ENCODE results near the gene S100A1. TPM values are rescaled to one million over a fixed set of nuclear protein-coding genes. Genes with fewer than 3 reads are reported as not detected.

S100A1 gene
- total and polyA plus RNA-seq, 10 of the 15 experiments (the other 5 are each of a cell fraction or from before 2014, with no cell fraction given) = 0.13 to 0.29 TPM; not detected in 8

DNA sequence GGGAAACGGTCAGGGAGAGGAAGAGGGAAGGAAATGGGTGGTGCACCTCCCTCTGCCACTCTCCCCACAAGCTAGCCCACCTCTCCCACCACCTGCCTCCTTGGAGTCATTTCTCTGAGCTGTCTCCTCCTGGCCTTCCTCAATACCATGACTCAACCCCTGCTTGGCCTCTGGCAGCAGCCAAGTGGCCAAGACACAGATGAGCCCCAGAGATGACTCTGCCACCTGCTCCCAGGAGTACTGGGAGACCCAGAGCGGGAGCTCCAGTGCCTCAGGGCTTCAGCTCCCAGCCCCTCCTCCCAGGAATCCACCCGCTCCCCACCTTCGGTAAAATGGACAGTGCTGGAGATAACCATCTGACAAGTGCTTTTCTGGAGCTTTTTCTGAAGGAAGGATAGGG is 17.9 kb upstream of the S100A1 start:
- H3K4me1 ChIP-seq (ENCODE audit: control insufficient read depth, insufficient read depth, low read length) = no peaks in the 10 kb centered on the region
- H3K4me3 ChIP-seq = no peak overlapping the region
- intact Hi-C loops (cut with micrococcal nuclease; ENCODE audit: unreplicated experiment) (no loop called here), in situ Hi-C loops (cut with MboI) (no loop called here)
- no peaks in the 10 kb centered on the region for H3K27me3 ChIP-seq (replicated peaks in 1 of 2; ENCODE audit: control insufficient read depth in 2 of 2, insufficient read depth in 2 of 2, low read length in 1 of 2)
- ChIA-PET CTCF (interaction anchor here (0.5 to 0.7 kb wide), 2 partner anchors 36 to 949 kb away, joined by 3 read pairs; no protein-coding TSS in a partner anchor), RAD21 (ENCODE audit: unreplicated experiment) (no interaction called here), SMC1A (ENCODE audit: uncharacterized antibody, unreplicated experiment) (no interaction called here), POLR2A (no interaction called here)
- 23% methylated on average over 4 of the region's 4 CpGs for WGBS (ENCODE audit: insufficient coverage, insufficient replicate concordance, low lambda C conversion rate, missing lambda C conversion rate)
- H3K9me3 ChIP-seq (replicated peaks; ENCODE audit: control insufficient read depth, insufficient read depth, low read length) = no peaks in the 10 kb centered on the region
- DNase-seq (ENCODE audit: low read depth, low spot score) (no peak), ATAC-seq (no peak), FAIRE-seq (no peak)
- no peak overlapping the region for H3K9ac ChIP-seq (ENCODE audit: control insufficient read depth, insufficient read depth, low read length)
- H4K20me1 ChIP-seq (ENCODE audit: control insufficient read depth, insufficient read depth) = no peaks in the 10 kb centered on the region
- no peak overlapping the region for H3K4me2 ChIP-seq (ENCODE audit: control insufficient read depth, insufficient read depth)
- H3K36me3 ChIP-seq (ENCODE audit: control insufficient read depth in 2 of 2, insufficient read depth in 2 of 2, low read length in 1 of 2) = no peaks in the 10 kb centered on the region
- no TSS peak for BruUV-seq (replicated peaks)
- no peak for TF ChIP-seq MXI1 (IDR thresholded peaks at IDR 0.05; ENCODE audit: low read depth, low read length)
- no peak for TF ChIP-seq PAX8 (IDR thresholded peaks at IDR 0.05)
- no peaks in the 10 kb centered on the region for H3K79me2 ChIP-seq (ENCODE audit: control insufficient read depth, insufficient read depth, low read length)
- H2AFZ ChIP-seq (ENCODE audit: control insufficient read depth, low read depth, low read length) = no peak overlapping the region
- no peak overlapping the region for H3K27ac ChIP-seq (ENCODE audit: control insufficient read depth, insufficient read depth)

DNA sequence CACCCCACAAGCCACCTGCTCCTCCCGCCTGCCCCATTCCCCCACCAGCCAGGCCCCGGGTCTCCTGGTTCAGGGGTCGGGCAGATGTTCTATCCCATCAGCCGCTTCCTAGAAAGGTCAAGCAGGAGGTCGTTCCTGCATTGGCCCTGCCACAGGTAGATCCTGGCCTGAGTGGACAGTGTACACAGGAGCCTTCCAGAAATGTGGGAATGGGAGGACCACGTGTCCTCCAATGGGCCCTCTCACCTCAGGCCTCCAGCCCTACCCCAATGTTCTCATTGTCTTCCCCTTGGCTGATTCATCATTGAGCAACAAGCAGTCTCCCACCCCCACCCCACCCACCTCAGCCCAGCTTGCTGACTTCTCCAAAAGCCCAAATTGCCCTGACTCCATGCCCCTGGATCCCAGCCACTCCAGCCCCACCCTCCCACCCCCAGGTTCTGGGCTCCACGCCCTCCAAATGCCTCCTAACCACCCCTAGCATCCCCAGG is 17.4 kb upstream of the S100A1 start:
- Histone ChIP-seq H2AFZ (ENCODE audit: control insufficient read depth, low read depth, low read length) (no peak overlapping the region), H3K27ac (ENCODE audit: control insufficient read depth, insufficient read depth) (no peak overlapping the region), H3K9ac (ENCODE audit: control insufficient read depth, insufficient read depth, low read length) (no peak overlapping the region), H3K4me3 (no peak overlapping the region), H3K4me2 (ENCODE audit: control insufficient read depth, insufficient read depth) (no peak overlapping the region), H3K27me3 (replicated peaks in 1 of 2; ENCODE audit: control insufficient read depth in 2 of 2, insufficient read depth in 2 of 2, low read length in 1 of 2) (no peaks in the 10 kb centered on the region), H3K36me3 (ENCODE audit: control insufficient read depth in 2 of 2, insufficient read depth in 2 of 2, low read length in 1 of 2) (no peaks in the 10 kb centered on the region), H3K9me3 (replicated peaks; ENCODE audit: control insufficient read depth, insufficient read depth, low read length) (no peaks in the 10 kb centered on the region), H4K20me1 (ENCODE audit: control insufficient read depth, insufficient read depth) (no peaks in the 10 kb centered on the region), H3K79me2 (ENCODE audit: control insufficient read depth, insufficient read depth, low read length) (no peaks in the 10 kb centered on the region), H3K4me1 (ENCODE audit: control insufficient read depth, insufficient read depth, low read length) (peaks cover 2% of the 10 kb centered on the region)
- in situ Hi-C loops (cut with MboI) (no loop called here), intact Hi-C loops (cut with micrococcal nuclease; ENCODE audit: unreplicated experiment) (no loop called here)
- WGBS (ENCODE audit: insufficient coverage, insufficient replicate concordance, low lambda C conversion rate, missing lambda C conversion rate) = 46% methylated on average over 6 of the region's 7 CpGs
- ChIA-PET RAD21 (ENCODE audit: unreplicated experiment) (no interaction called here), CTCF (interaction anchor here (0.5 to 0.7 kb wide), 2 partner anchors 35 to 949 kb away, joined by 3 read pairs; no protein-coding TSS in a partner anchor), POLR2A (no interaction called here), SMC1A (ENCODE audit: uncharacterized antibody, unreplicated experiment) (no interaction called here)
- no peak for ATAC-seq
- no TSS peak for BruUV-seq (replicated peaks)
- FAIRE-seq = no peak
- no peak for DNase-seq (ENCODE audit: low read depth, low spot score)
- TF ChIP-seq MTA2 (IDR thresholded peaks at IDR 0.05; ENCODE audit: low read depth) (no peak), NBN (IDR thresholded peaks at IDR 0.05) (no peak), HCFC1 (IDR thresholded peaks at IDR 0.05; ENCODE audit: low read length) (no peak), PAX5 (IDR thresholded peaks at IDR 0.05; ENCODE audit: borderline replicate concordance, low read depth, low read length) (no peak), PML (IDR thresholded peaks at IDR 0.05; ENCODE audit: low read length) (no peak)
- TF ChIP-seq, protein P1, sequence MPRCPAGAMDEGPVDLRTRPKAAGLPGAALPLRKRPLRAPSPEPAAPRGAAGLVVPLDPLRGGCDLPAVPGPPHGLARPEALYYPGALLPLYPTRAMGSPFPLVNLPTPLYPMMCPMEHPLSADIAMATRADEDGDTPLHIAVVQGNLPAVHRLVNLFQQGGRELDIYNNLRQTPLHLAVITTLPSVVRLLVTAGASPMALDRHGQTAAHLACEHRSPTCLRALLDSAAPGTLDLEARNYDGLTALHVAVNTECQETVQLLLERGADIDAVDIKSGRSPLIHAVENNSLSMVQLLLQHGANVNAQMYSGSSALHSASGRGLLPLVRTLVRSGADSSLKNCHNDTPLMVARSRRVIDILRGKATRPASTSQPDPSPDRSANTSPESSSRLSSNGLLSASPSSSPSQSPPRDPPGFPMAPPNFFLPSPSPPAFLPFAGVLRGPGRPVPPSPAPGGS (IDR thresholded peaks at IDR 0.05; ENCODE audit: borderline replicate concordance, insufficient read depth, low read depth, low read length, poor library complexity, severe bottlenecking) = no peak
- TF ChIP-seq, protein P2, sequence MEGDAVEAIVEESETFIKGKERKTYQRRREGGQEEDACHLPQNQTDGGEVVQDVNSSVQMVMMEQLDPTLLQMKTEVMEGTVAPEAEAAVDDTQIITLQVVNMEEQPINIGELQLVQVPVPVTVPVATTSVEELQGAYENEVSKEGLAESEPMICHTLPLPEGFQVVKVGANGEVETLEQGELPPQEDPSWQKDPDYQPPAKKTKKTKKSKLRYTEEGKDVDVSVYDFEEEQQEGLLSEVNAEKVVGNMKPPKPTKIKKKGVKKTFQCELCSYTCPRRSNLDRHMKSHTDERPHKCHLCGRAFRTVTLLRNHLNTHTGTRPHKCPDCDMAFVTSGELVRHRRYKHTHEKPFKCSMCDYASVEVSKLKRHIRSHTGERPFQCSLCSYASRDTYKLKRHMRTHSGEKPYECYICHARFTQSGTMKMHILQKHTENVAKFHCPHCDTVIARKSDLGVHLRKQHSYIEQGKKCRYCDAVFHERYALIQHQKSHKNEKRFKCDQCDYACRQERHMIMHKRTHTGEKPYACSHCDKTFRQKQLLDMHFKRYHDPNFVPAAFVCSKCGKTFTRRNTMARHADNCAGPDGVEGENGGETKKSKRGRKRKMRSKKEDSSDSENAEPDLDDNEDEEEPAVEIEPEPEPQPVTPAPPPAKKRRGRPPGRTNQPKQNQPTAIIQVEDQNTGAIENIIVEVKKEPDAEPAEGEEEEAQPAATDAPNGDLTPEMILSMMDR (IDR thresholded peaks at IDR 0.05 in 2 of 3, conservative IDR thresholded peaks at IDR 0.05 in 1 of 3; ENCODE audit: control insufficient read depth in 2 of 3, extremely low read depth in 1 of 3, insufficient read depth in 1 of 3, low read depth in 3 of 3, low read length in 3 of 3) = no peak
- TF ChIP-seq, protein P3, sequence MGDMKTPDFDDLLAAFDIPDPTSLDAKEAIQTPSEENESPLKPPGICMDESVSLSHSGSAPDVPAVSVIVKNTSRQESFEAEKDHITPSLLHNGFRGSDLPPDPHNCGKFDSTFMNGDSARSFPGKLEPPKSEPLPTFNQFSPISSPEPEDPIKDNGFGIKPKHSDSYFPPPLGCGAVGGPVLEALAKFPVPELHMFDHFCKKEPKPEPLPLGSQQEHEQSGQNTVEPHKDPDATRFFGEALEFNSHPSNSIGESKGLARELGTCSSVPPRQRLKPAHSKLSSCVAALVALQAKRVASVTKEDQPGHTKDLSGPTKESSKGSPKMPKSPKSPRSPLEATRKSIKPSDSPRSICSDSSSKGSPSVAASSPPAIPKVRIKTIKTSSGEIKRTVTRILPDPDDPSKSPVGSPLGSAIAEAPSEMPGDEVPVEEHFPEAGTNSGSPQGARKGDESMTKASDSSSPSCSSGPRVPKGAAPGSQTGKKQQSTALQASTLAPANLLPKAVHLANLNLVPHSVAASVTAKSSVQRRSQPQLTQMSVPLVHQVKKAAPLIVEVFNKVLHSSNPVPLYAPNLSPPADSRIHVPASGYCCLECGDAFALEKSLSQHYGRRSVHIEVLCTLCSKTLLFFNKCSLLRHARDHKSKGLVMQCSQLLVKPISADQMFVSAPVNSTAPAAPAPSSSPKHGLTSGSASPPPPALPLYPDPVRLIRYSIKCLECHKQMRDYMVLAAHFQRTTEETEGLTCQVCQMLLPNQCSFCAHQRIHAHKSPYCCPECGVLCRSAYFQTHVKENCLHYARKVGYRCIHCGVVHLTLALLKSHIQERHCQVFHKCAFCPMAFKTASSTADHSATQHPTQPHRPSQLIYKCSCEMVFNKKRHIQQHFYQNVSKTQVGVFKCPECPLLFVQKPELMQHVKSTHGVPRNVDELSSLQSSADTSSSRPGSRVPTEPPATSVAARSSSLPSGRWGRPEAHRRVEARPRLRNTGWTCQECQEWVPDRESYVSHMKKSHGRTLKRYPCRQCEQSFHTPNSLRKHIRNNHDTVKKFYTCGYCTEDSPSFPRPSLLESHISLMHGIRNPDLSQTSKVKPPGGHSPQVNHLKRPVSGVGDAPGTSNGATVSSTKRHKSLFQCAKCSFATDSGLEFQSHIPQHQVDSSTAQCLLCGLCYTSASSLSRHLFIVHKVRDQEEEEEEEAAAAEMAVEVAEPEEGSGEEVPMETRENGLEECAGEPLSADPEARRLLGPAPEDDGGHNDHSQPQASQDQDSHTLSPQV (IDR thresholded peaks at IDR 0.05) = no peak
